Panc1 (cell line): ENCODE data around the gene SLC9B1. TPM values are rescaled to one million over a fixed set of nuclear protein-coding genes. Genes with fewer than 3 reads are reported as not detected.

Experiments used
- ATAC-seq: fragments of 200-7000 bp; cut with Tn5 transposase; 2 replicates; pipeline ENCODE4 v1.9.1; 2020; ENCODE audit warnings: mild to moderate bottlenecking, moderate library complexity
- BruUV-seq: library from RNA; stranded (reverse); fragments of 400-500 nt; replicated peaks from 2 replicates; lab custom pipeline; 2021; lab: Mats Ljungman, UMichigan
- CTCF ChIA-PET: fragments of 300-600 bp; sonication (Branson Sonifier 250); formaldehyde crosslinking; loops from one replicate; lab custom pipeline; 2022; ENCODE audit warnings: antibody characterized with exemption; lab: Charles Lee
- POLR2A ChIA-PET: fragments of 300-600 bp; sonication (Branson Sonifier 250); formaldehyde crosslinking; loops from one replicate; lab custom pipeline; 2022; ENCODE audit warnings: antibody characterized with exemption; lab: Charles Lee
- DNase-seq: peaks from one replicate; pipeline ENCODE4 v3.0.0-alpha.2; 2010; ENCODE audit warnings: low read depth, low spot score
- H3K27ac ChIP-seq: 2 replicates; pipeline ENCODE4 v1.5.1; 2011; ENCODE audit warnings: mild to moderate bottlenecking, low read length, inconsistent platforms
- H3K27me3 ChIP-seq: fragments of 200-500 bp; sonication (Bioruptor generic); 2 replicates; pipeline ENCODE4 v1.6.0; 2014; ENCODE audit warnings: low read length, inconsistent platforms; ENCODE audit not compliant: control insufficient read depth, insufficient read depth
- H3K36me3 ChIP-seq: fragments of 200-500 bp; sonication (Bioruptor generic); 2 replicates; pipeline ENCODE4 v1.5.1; 2014; ENCODE audit warnings: inconsistent platforms, mild to moderate bottlenecking, low read length, moderate library complexity; ENCODE audit not compliant: control insufficient read depth, insufficient read depth
- H3K4me1 ChIP-seq: 2 replicates; pipeline ENCODE4 v1.5.1; 2011; ENCODE audit warnings: inconsistent platforms, mild to moderate bottlenecking, low read length, moderate library complexity; ENCODE audit not compliant: control insufficient read depth, insufficient read depth
- H3K4me3 ChIP-seq, 2 experiments: 2 replicates each; pipeline ENCODE4 v1.5.1; 2011 to 2012; ENCODE audit warnings: low read depth in 2 of 2, low read length in 2 of 2, mild to moderate bottlenecking in 2 of 2, inconsistent platforms in 1 of 2, moderate library complexity in 1 of 2
- H3K9me3 ChIP-seq: fragments of 200-500 bp; sonication (Bioruptor generic); 2 replicates; pipeline ENCODE4 v1.5.1; 2014; ENCODE audit warnings: low read depth, mild to moderate bottlenecking, inconsistent platforms, low read length, moderate library complexity; ENCODE audit not compliant: control insufficient read depth, insufficient read depth
- CTCF ChIP-seq: fragments of 450-650 bp; IDR thresholded peaks from 2 replicates; pipeline ENCODE4 v1.5.1; 2017; ENCODE audit warnings: mild to moderate bottlenecking
- POLR2AphosphoS5 ChIP-seq: IDR thresholded peaks from 2 replicates; pipeline ENCODE4 v1.6.1; 2012; ENCODE audit warnings: mild to moderate bottlenecking, low read depth, low read length, moderate library complexity
- REST ChIP-seq, 2 experiments: IDR thresholded peaks; 2 replicates each; pipeline ENCODE4 v1.6.1; 2011 to 2012; ENCODE audit warnings: low read depth in 2 of 2, control low read depth in 1 of 2, low read length in 1 of 2, mild to moderate bottlenecking in 1 of 2, moderate library complexity in 1 of 2; ENCODE audit not compliant: insufficient read depth in 1 of 2
- SIN3A ChIP-seq: IDR thresholded peaks from 2 replicates; pipeline ENCODE4 v1.6.1; 2012; ENCODE audit warnings: low read depth, mild to moderate bottlenecking, low read length, moderate library complexity, borderline replicate concordance; ENCODE audit not compliant: insufficient read depth
- TCF7L2 ChIP-seq: IDR thresholded peaks from 2 replicates; pipeline ENCODE4 v1.6.1; 2011; ENCODE audit warnings: mild to moderate bottlenecking, low read depth, low read length, inconsistent platforms
- in situ Hi-C: cut with HindIII; loops from 2 replicates; pipeline ENCODE4 v1.10.0; 2016; ENCODE audit warnings: low sequenced_read_pairs, low pct_unique_long_range_greater_than_20kb
- intact Hi-C: fragments of 100-400 bp; cut with micrococcal nuclease; formaldehyde crosslinking; loops from one replicate; pipeline ENCODE4 v1.10.0; 2022; ENCODE audit not compliant: unreplicated experiment
- total RNA-seq: library from RNA; stranded (reverse); gene quantifications from one replicate; pipeline ENCODE4 v1.2.1, GENCODE V29; 2021; ENCODE audit not compliant: unreplicated experiment

The SLC9B1 gene
- total RNA-seq, 1 experiment from 2014 or later, result 0.41 TPM

DNA sequence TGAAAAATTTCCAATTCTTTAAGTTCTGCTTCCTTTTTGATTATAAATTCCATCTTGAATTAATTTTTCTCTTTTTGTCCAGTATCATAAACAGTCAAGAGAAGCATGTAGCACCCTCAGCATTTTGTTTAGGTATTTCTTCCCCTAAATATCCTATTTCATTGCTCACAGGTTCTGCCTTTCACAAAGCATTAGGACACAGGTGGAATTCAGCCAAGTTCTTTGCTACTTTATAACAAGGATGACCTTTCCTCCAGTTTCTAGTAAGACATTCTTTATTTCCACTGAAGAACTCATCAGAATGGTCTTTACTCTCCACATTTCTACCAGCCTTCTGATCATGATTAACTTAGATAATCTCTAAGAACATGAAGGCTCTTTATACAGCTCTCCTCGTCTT, 7.4 kb downstream of the SLC9B1 start:
- ATAC-seq, result no peak

DNA sequence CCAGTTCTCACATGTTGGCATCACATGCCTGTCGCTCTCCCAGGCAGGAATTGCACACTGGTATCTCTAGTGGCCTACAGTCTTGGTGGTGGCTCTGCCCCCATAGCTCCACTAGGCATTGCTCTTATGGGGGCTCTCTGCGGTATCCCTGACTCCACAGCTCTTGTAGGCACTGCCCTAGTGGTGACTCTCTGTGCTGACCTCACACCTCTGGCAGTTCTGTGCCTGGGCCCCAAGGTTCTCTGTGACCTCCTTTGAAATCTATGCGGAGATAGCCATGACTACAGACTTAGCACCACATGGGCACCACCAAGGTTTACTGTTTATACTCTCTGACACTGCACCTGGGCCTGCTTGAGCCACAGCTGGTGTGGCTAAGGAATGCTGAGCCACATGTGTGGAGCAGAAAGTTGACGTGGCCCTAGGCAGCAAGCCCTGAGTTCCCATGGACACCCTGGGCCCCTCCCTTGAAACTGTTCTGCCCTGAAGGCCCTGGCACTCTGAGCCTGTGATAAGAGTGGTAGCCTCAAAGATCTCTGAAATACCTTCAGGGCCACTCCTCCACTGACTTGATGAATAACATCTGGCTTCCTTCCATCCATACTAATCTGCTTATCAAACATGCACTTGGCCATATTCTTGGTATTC, 8.0 kb downstream of the SLC9B1 start:
- TF ChIP-seq POLR2AphosphoS5 (no peak), TCF7L2 (no peak), REST (IDR thresholded peaks at IDR 0.05; ENCODE audit: insufficient read depth in 1 of 2, low read depth in 2 of 2, low read length in 1 of 2) (no peak), CTCF (no peak), SIN3A (no peak)
- Histone ChIP-seq H3K4me1 (no peaks in the 10 kb centered on the region), H3K27me3 (no peaks in the 10 kb centered on the region), H3K4me3 (no peak overlapping the region), H3K36me3 (no peaks in the 10 kb centered on the region), H3K27ac (no peak overlapping the region), H3K9me3 (no peaks in the 10 kb centered on the region)
- intact Hi-C loops, result no loop called here
- CTCF ChIA-PET, result interaction anchor here (0.5 kb wide), 1 partner anchor 142 kb away, joined by 3 read pairs; no protein-coding TSS in a partner anchor
- ATAC-seq (no peak), DNase-seq (no peak)
- BruUV-seq, result no TSS peak
- POLR2A ChIA-PET, result interaction anchor here (0.5 kb wide), 1 partner anchor 392 kb away, joined by 3 read pairs; no protein-coding TSS in a partner anchor
- in situ Hi-C loops, result no loop called here

More for the DNA sequence above, 7.4 kb downstream of the SLC9B1 start:
- ChIA-PET CTCF (interaction anchor here (0.5 kb wide), 1 partner anchor 143 kb away, joined by 3 read pairs; no protein-coding TSS in a partner anchor), POLR2A (no interaction called here)
- no peak for DNase-seq
- H3K27ac ChIP-seq, result no peak overlapping the region
- BruUV-seq, result no TSS peak
- H3K36me3 ChIP-seq, result no peaks in the 10 kb centered on the region
- no peaks in the 10 kb centered on the region for H3K4me1 ChIP-seq
- TF ChIP-seq POLR2AphosphoS5 (no peak), CTCF (no peak), SIN3A (no peak), TCF7L2 (no peak), REST (IDR thresholded peaks at IDR 0.05; ENCODE audit: insufficient read depth in 1 of 2, low read depth in 2 of 2, low read length in 1 of 2) (no peak)
- H3K9me3 ChIP-seq, result no peaks in the 10 kb centered on the region
- H3K27me3 ChIP-seq, result no peaks in the 10 kb centered on the region
- in situ Hi-C loops (no loop called here), intact Hi-C loops (no loop called here)
- H3K4me3 ChIP-seq, result no peak overlapping the region
